K562 (cell line): ENCODE data around the gene NEB. TPM values are rescaled to one million over a fixed set of nuclear protein-coding genes. Genes with fewer than 3 reads are reported as not detected.
A peak's percentile ranks its signal among the peaks of the same experiment; 100 is the strongest.

Source experiments
- BRCA1 ChIP-seq, 2 experiments: fragments of 450-650 bp in 1 of 2; sonication (generic) in 1 of 2; formaldehyde crosslinking in 1 of 2; IDR thresholded peaks; 2 replicates each; pipeline versions ENCODE4 v1.5.0 to v1.6.1; 2017 to 2020; ENCODE audit warnings: mild to moderate bottlenecking in 1 of 2, missing genetic modification reagents in 1 of 2
- CGGBP1 ChIP-seq: fragments of 250-450 bp; sonication (Bioruptor Pico); IDR thresholded peaks from 2 replicates; pipeline ENCODE4 v1.9.0; 2021; ENCODE audit warnings: mild to moderate bottlenecking
- COPS2 ChIP-seq: fragments of 450-650 bp; conservative IDR thresholded peaks from 2 replicates; pipeline ENCODE4 v1.6.1; 2016; ENCODE audit warnings: mild to moderate bottlenecking, moderate library complexity
- E2F1 ChIP-seq: sonication (generic); formaldehyde crosslinking; IDR thresholded peaks from 2 replicates; pipeline ENCODE4 v1.8.1; 2023; ENCODE audit warnings: mild to moderate bottlenecking, missing genetic modification reagents, moderate library complexity
- E2F3 ChIP-seq: fragments of 250-450 bp; sonication (Bioruptor Pico); IDR thresholded peaks from 2 replicates; pipeline ENCODE4 v1.4.0; 2020; ENCODE audit warnings: mild to moderate bottlenecking
- HDAC2 ChIP-seq: fragments of 450-650 bp; IDR thresholded peaks from 2 replicates; pipeline ENCODE4 v1.6.1; 2016; ENCODE audit warnings: mild to moderate bottlenecking
- JUND ChIP-seq, 2 experiments: IDR thresholded peaks; 2 replicates in 1 of 2; 3 replicates in 1 of 2; pipeline ENCODE4 v1.6.1; 2011; ENCODE audit warnings: borderline replicate concordance in 2 of 2, low read depth in 2 of 2, low read length in 2 of 2, improper control_type of control experiment in 1 of 2, missing biosample characterization in 1 of 2, missing genetic modification characterization in 1 of 2, missing genetic modification reagents in 1 of 2
- L3MBTL2 ChIP-seq: fragments of 450-650 bp; IDR thresholded peaks from 2 replicates; pipeline ENCODE4 v1.6.1; 2016; ENCODE audit warnings: mild to moderate bottlenecking, moderate library complexity
- LARP7 ChIP-seq: fragments of 450-650 bp; IDR thresholded peaks from 2 replicates; pipeline ENCODE4 v1.6.1; 2016
- MAX ChIP-seq: sonication (generic); formaldehyde crosslinking; IDR thresholded peaks from 2 replicates; pipeline ENCODE4 v1.9.0; 2022; ENCODE audit warnings: mild to moderate bottlenecking, missing genetic modification reagents
- NR4A1 ChIP-seq, 2 experiments: fragments of 250-450 bp in 1 of 2; fragments of 450-650 bp in 1 of 2; sonication (Bioruptor Pico) in 1 of 2; IDR thresholded peaks; 2 replicates each; pipeline versions ENCODE4 v1.4.0 to v1.6.1; 2016 to 2020; ENCODE audit warnings: mild to moderate bottlenecking in 2 of 2, missing compliant biosample characterization in 1 of 2, missing genetic modification characterization in 1 of 2, moderate library complexity in 1 of 2
- SIN3A ChIP-seq, 2 experiments: fragments of 150-350 bp in 1 of 2; IDR thresholded peaks; 2 replicates each; pipeline ENCODE4 v1.6.1; 2011 to 2016; ENCODE audit warnings: borderline replicate concordance in 2 of 2, low read depth in 2 of 2, low read length in 2 of 2, mild to moderate bottlenecking in 2 of 2, moderate library complexity in 2 of 2; ENCODE audit not compliant: control insufficient read depth in 1 of 2
- TRIM28 ChIP-seq: fragments of 450-650 bp; IDR thresholded peaks from 2 replicates; pipeline ENCODE4 v1.6.1; 2017
- ZFP91 ChIP-seq: sonication (generic); formaldehyde crosslinking; IDR thresholded peaks from 2 replicates; pipeline ENCODE4 v1.8.0; 2022; ENCODE audit warnings: mild to moderate bottlenecking, missing genetic modification reagents
- ZMIZ1 ChIP-seq, 2 experiments: fragments of 150-350 bp in 1 of 2; IDR thresholded peaks; 2 replicates each; pipeline ENCODE4 v1.6.1; 2012 to 2016; ENCODE audit warnings: low read depth in 2 of 2, low read length in 2 of 2, mild to moderate bottlenecking in 1 of 2, moderate library complexity in 1 of 2
- ZNF134 ChIP-seq: fragments of 250-450 bp; sonication (Bioruptor Pico); conservative IDR thresholded peaks from 2 replicates; pipeline ENCODE4 v1.4.0; 2020
- ZNF175 ChIP-seq: fragments of 200-800 bp; sonication (Bioruptor generic); IDR thresholded peaks from 2 replicates; pipeline ENCODE4 v1.6.1; 2016; ENCODE audit warnings: low read depth, mild to moderate bottlenecking, missing genetic modification characterization, missing compliant biosample characterization
- ZNF197 ChIP-seq: fragments of 200-800 bp; sonication (Bioruptor generic); IDR thresholded peaks from 2 replicates; pipeline ENCODE4 v1.6.1; 2016; ENCODE audit warnings: low read depth, missing genetic modification characterization, missing compliant biosample characterization
- ZNF695 ChIP-seq: fragments of 450-650 bp; formaldehyde crosslinking; IDR thresholded peaks from 2 replicates; pipeline ENCODE4 v1.4.0; 2020; ENCODE audit warnings: mild to moderate bottlenecking, moderate library complexity
- polyA plus RNA-seq, 8 experiments: library from polyadenylated mRNA; depleted of rRNA in 4 of 8; stranded (reverse) in 5 of 8; unstranded in 3 of 8; fragments of >200 nt; fragmentation: Nextera tagmentation in 2 of 8; fragmentation: Illumina TruSeq in 1 of 8; extraction: Ambion mirVana in 2 of 8; extraction: Trizol in 1 of 8; gene quantifications; 2 replicates each; pipeline versions ENCODE4 v1.2.1 to v1.2.3, GENCODE V29; 2011 to 2014; ENCODE audit warnings: inconsistent platforms in 1 of 8, missing spikeins in 1 of 8
- total RNA-seq, 7 experiments: library from RNA; depleted of rRNA in 6 of 7; stranded (reverse); fragments of >200 nt in 6 of 7; fragmentation: Illumina TruSeq in 2 of 7; extraction: Trizol in 2 of 7; gene quantifications; 2 replicates each; pipeline versions ENCODE4 v1.2.1 to v1.2.3, GENCODE V29; 2011 to 2021; ENCODE audit warnings: low replicate concordance in 1 of 7

The NEB gene
- total and polyA plus RNA-seq, 9 of the 15 experiments (the other 6 are each of a cell fraction or from before 2014, with no cell fraction given): 1.7 to 3.8 (median 2.9) TPM

GRCh38 chr2:151760139-151760650 is 25.9 kb upstream of the NEB start (continued):
- TF ChIP-seq ZNF197 (CRISPR knock-in tag) (peak; percentile 62; the same call in 1 of the 2 replicates), ZNF134 (CRISPR knock-in tag) (no peak), ZNF175 (peak; percentile 84), ZNF695 (CRISPR knock-in tag) (0 out of 2 replicates have a peak, but pooled peaks have one; percentile 80), LARP7 (peak; percentile 86), TRIM28 (0 out of 2 replicates have a peak, but pooled peaks have one; percentile 43), HDAC2 (peak; percentile 82), SIN3A (IDR thresholded peaks at IDR 0.05; ENCODE audit: borderline replicate concordance in 2 of 2, control insufficient read depth in 1 of 2, low read depth in 2 of 2, low read length in 2 of 2) (0 out of 4 replicates have a peak, but pooled peaks of 1 of the 2 experiments have one; percentile 40), E2F3 (CRISPR knock-in tag) (0 out of 2 replicates have a peak, but pooled peaks have one; percentile 65), CGGBP1 (no peak), MAX (CRISPR knock-in tag) (peak; percentile 92), ZFP91 (no peak), ZMIZ1 (IDR thresholded peaks at IDR 0.05; ENCODE audit: low read depth in 2 of 2, low read length in 2 of 2) (0 out of 4 replicates have a peak, but pooled peaks of 1 of the 2 experiments have one; percentile 29), L3MBTL2 (peak; percentile 93), E2F1 (CRISPR knock-in tag) (peak; percentile 30; the same call in 1 of the 2 replicates), NR4A1 (CRISPR knock-in tag; IDR thresholded peaks at IDR 0.05) (no peak), NR4A1 (tag; IDR thresholded peaks at IDR 0.05) (peak; percentile 97), BRCA1 (IDR thresholded peaks at IDR 0.05) (no peak), BRCA1 (CRISPR knock-in tag; IDR thresholded peaks at IDR 0.05) (no peak), JUND (IDR thresholded peaks at IDR 0.05; ENCODE audit: borderline replicate concordance, low read depth, low read length) (peak; percentile 81), JUND (tag; IDR thresholded peaks at IDR 0.05; ENCODE audit: borderline replicate concordance, low read depth, low read length) (peak; percentile 85; the same call in 2 of the 3 replicates), COPS2 (no peak)
